Gastroesophageal sphincter (tissue), 4 donors: Measurements from ENCODE around the gene REEP5. TPM values are rescaled to one million over a fixed set of nuclear protein-coding genes. Genes with fewer than 3 reads are reported as not detected.
"Not testable (repeated sequence)": the region's sequence is repeated elsewhere in the genome, so short reads cannot be mapped to it uniquely, and the experiment has no call there.

Source experiments
- ATAC-seq: fragments of 150-250 bp; one replicate; pipeline ENCODE4 v1.9.1; 2016; ENCODE audit warnings: mild to moderate bottlenecking, moderate library complexity
- H3K27ac ChIP-seq, 4 donors: fragments of 200-600 bp; sonication (generic) in 3 of 4; 1 replicate in 3 of 4; 2 replicates in 1 of 4; pipeline ENCODE4 v1.5.1; 2016 to 2019
- H3K27me3 ChIP-seq: fragments of 200-600 bp; sonication (generic); one replicate; pipeline ENCODE4 v1.5.1; 2019
- H3K36me3 ChIP-seq, 2 donors: fragments of 200-600 bp; sonication (generic); one replicate each; pipeline ENCODE4 v1.5.1; 2019; ENCODE audit warnings: control low read depth in 1 of 2
- H3K4me1 ChIP-seq, 3 donors: fragments of 200-600 bp; sonication (generic); 1 replicate in 2 of 3; 2 replicates in 1 of 3; pipeline ENCODE4 v1.5.1; 2016 to 2019; ENCODE audit warnings: control low read depth in 2 of 3
- H3K4me3 ChIP-seq, 2 donors: fragments of 200-600 bp; sonication (generic); one replicate each; pipeline ENCODE4 v1.5.1; 2019; ENCODE audit warnings: mild to moderate bottlenecking in 1 of 2, moderate library complexity in 1 of 2
- H3K9me3 ChIP-seq, 3 donors: fragments of 200-600 bp; sonication (generic); one replicate each; pipeline ENCODE4 v1.5.1; 2017 to 2019; ENCODE audit warnings: control low read depth in 2 of 3
- CTCF ChIP-seq, 4 experiments: fragments of 200-600 bp in 2 of 4; fragments of 450-650 bp in 2 of 4; sonication (generic) in 1 of 4; IDR thresholded peaks; one replicate each; pipeline ENCODE4 v1.5.1; 2017 to 2019; ENCODE audit warnings: antibody characterized with exemption in 4 of 4, mild to moderate bottlenecking in 2 of 4, moderate library complexity in 2 of 4
- EP300 ChIP-seq: sonication (generic); formaldehyde crosslinking; IDR thresholded peaks from one replicate; pipeline ENCODE4 v1.6.1; 2017; ENCODE audit warnings: antibody characterized with exemption, mild to moderate bottlenecking
- POLR2A ChIP-seq, 2 donors: fragments of 450-650 bp; IDR thresholded peaks; one replicate each; pipeline ENCODE4 v1.6.1; 2017; ENCODE audit warnings: antibody characterized with exemption in 2 of 2, mild to moderate bottlenecking in 2 of 2, moderate library complexity in 1 of 2
- POLR2AphosphoS5 ChIP-seq: sonication (generic); formaldehyde crosslinking; IDR thresholded peaks from one replicate; pipeline ENCODE4 v1.6.1; 2017; ENCODE audit warnings: antibody characterized with exemption
- WGBS, 2 donors: methylation state at CpG; one replicate each; pipeline ENCODE4 v1.1.5; 2018; ENCODE audit warnings: low coverage in 1 of 2; 5-methylcytosine and 5-hydroxymethylcytosine counted together
- total RNA-seq, 4 donors: library from RNA; depleted of rRNA; stranded (reverse); fragments of >200 nt; gene quantifications; one replicate each; pipeline ENCODE4 v1.1.0, GENCODE V29; 2016

Gene REEP5
- total RNA-seq, 4 donors from 2014 or later: 59.6 to 81.7 (median 69.3) TPM

DNA sequence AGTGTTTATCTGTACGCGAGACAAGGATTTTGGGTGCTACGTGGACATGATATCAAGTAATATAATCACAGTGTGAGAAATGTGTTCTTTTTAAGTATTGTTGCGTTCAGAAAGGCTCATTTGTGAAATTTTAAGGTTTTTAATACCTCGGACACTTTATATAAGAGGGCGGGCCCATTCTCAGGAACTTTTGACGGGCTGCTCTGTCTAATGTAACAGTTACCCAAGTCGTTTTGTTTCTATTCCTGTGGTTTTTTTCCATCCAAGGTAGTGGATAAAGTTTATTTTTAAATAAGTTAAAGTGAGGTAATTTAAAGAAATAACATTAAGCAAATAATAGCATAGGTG, 60.4 kb downstream of the REEP5 start:
- ATAC-seq: no peak
- WGBS, 2 donors: 1 to 3% methylated on average over 6 of the region's 8 CpGs
- Histone ChIP-seq H3K4me3 (peak overlapping the region; percentile 91 to 93), H3K4me1 (peaks cover 0 to 38% (median 20%) of the 10 kb centered on the region in 3 donors), H3K36me3 (peaks cover 0 to 41% of the 10 kb centered on the region in 2 donors), H3K9me3 (no peaks in the 10 kb centered on the region), H3K27ac (peak overlapping the region; percentile 81 to 89 (median 83)), H3K27me3 (no peaks in the 10 kb centered on the region)
- TF ChIP-seq POLR2A (IDR thresholded peaks at IDR 0.05): no peak
- no peak for TF ChIP-seq POLR2AphosphoS5
- no peak for TF ChIP-seq CTCF (IDR thresholded peaks at IDR 0.05)
- TF ChIP-seq EP300: no peak

- Histone ChIP-seq H3K27ac (peak within 1 kb of the TSS; percentile 81 to 89 (median 83)), H3K4me3 (peak within 1 kb of the TSS; percentile 91 to 93), H3K9me3 (no peaks in the 10 kb centered on the region), H3K27me3 (no peaks in the 10 kb centered on the region), H3K4me1 (peaks cover 0 to 38% (median 20%) of the 10 kb centered on the region in 3 donors), H3K36me3 (peaks cover 0 to 36% of the 10 kb centered on the region in 2 donors)
- no peak for TF ChIP-seq CTCF (IDR thresholded peaks at IDR 0.05)
- TF ChIP-seq POLR2A (IDR thresholded peaks at IDR 0.05): peak; percentile 54 to 66
- TF ChIP-seq POLR2AphosphoS5: peak; percentile 69
- WGBS, 2 donors: 5 to 13% methylated on average over 3 to 6 of the region's 47 CpGs
- ATAC-seq: peak; percentile 99
These were observed 60.9 kb downstream of the REEP5 start, which contains the start of gene SRP19 for GRCh38 chr5:112860929-112861637. TSS of gene SRP19 (plus strand) at chr5:112861287. CDS start at chr5:112861377, 90 bp downstream.

DNA sequence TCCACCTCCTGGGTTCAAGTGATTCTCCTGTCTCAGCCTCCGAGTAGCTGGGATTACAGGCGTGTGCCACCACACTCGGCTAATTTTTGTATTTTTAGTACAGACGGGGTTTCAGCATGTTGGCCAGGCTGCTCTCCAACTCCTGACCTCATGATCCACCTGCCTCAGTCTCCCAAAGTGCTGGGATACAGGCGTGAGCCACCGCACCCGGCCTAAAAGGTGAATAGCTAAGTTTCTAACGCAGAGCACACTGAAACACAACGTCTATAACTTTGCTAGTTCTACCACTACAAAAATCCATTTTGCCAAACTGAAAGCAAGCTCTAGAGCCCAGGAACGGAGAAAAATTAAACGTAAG, 61.5 kb downstream of the REEP5 start:
- H3K4me3 ChIP-seq: peak overlapping the region; percentile 91 to 93
- H3K4me1 ChIP-seq: peaks cover 0 to 38% (median 20%) of the 10 kb centered on the region in 3 donors
- H3K36me3 ChIP-seq: peaks cover 0 to 31% of the 10 kb centered on the region in 2 donors
- H3K27ac ChIP-seq: peak overlapping the region; percentile 81 to 89 (median 83)
- H3K27me3 ChIP-seq, ATAC-seq, H3K9me3 ChIP-seq: not testable (repeated sequence)
- WGBS, 2 donors: 52 to 53% methylated on average over 5 to 6 of the region's 11 CpGs

DNA sequence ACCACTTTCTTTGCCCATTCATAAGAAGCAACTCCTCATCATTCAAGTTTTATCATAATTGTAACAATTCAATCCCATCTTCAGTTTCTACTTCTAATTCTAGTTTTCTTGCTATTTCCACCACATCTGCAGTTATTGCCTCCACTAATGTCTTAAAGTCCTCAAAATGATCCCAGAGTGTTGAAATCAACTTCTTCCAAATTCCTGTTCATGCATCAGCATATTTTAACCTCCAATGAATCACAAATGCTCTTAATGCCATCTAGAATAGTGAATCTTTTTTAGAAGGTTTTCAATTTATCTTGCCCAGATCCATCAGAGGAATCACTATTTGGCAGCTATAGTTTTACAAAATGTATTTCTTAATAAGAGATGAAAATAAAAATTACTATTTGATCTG, 64.2 kb downstream of the REEP5 start:
- Histone ChIP-seq H3K27ac (no peak overlapping the region), H3K4me1 (peaks cover 0 to 21% (median 12%) of the 10 kb centered on the region in 3 donors), H3K4me3 (no peak overlapping the region), H3K36me3 (peaks cover 0 to 4% of the 10 kb centered on the region in 2 donors), H3K9me3 (no peaks in the 10 kb centered on the region), H3K27me3 (no peaks in the 10 kb centered on the region)
- TF ChIP-seq POLR2A (IDR thresholded peaks at IDR 0.05) (no peak), CTCF (IDR thresholded peaks at IDR 0.05) (no peak)
- no peak for ATAC-seq

DNA sequence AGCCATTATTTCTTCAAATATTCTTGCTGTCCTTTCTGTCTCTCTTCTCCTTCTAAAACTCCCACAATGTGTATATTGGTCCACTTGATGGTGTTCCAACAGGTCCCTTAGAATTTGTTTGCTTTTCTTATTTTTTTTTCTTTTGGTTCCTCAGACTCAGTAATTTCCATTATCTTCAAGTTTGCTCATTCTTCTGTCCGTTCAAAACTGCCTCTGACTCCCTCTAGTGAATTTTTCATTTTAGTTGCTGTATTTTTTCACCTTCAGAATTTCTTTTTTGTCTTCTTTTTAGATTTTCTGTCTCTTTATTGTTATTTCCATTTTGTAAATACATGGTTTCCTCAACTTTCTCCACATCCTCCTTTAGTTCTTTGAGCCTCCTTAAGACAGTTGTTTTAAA, 67.4 kb downstream of the REEP5 start:
- Histone ChIP-seq H3K9me3 (no peaks in the 10 kb centered on the region), H3K4me1 (no peaks in the 10 kb centered on the region), H3K36me3 (no peaks in the 10 kb centered on the region), H3K27ac (no peak overlapping the region), H3K27me3 (no peaks in the 10 kb centered on the region), H3K4me3 (no peak overlapping the region)
- TF ChIP-seq CTCF (IDR thresholded peaks at IDR 0.05): no peak
- no peak for TF ChIP-seq EP300
- TF ChIP-seq POLR2AphosphoS5: no peak
- no peak for TF ChIP-seq POLR2A (IDR thresholded peaks at IDR 0.05)
- 60 to 67% methylated on average over 1 of the region's 1 CpG for WGBS, 2 donors
- ATAC-seq: no peak
